Type B pancreatic cell (in vitro differentiated cells): ENCODE measurements around the gene AJAP1. TPM values are rescaled to one million over a fixed set of nuclear protein-coding genes. Genes with fewer than 3 reads are reported as not detected.

Experiments
- DNase-seq: peaks from one replicate; pipeline ENCODE4 v3.0.0; 2021; ENCODE audit warnings: mixed read lengths; ENCODE audit not compliant: unreplicated experiment; ENCODE audit errors: extremely low spot score
- H3K27ac Mint-ChIP-seq: 2 replicates; pipeline ENCODE4 v1.8.0; 2021; ENCODE audit warnings: mild to moderate bottlenecking, mixed read lengths
- H3K27me3 Mint-ChIP-seq: 2 replicates; pipeline ENCODE4 v1.8.0; 2021; ENCODE audit warnings: mixed read lengths
- H3K36me3 Mint-ChIP-seq: 2 replicates; pipeline ENCODE4 v1.8.0; 2021; ENCODE audit warnings: mixed read lengths
- H3K4me1 Mint-ChIP-seq: one replicate; pipeline ENCODE4 v1.8.0; 2021; ENCODE audit warnings: mixed read lengths; ENCODE audit not compliant: unreplicated experiment
- H3K4me3 Mint-ChIP-seq: 2 replicates; pipeline ENCODE4 v1.8.0; 2021; ENCODE audit warnings: mild to moderate bottlenecking, mixed read lengths
- H3K9me3 Mint-ChIP-seq: 2 replicates; pipeline ENCODE4 v1.8.0; 2021; ENCODE audit warnings: mixed read lengths
- CTCF ChIP-seq: fragments of 200-600 bp; sonication (generic); conservative IDR thresholded peaks from 2 replicates; pipeline ENCODE4 v1.5.0; 2021; ENCODE audit warnings: antibody characterized with exemption, mild to moderate bottlenecking
- total RNA-seq: library from RNA; stranded (reverse); gene quantifications from 2 replicates; pipeline ENCODE4 v1.2.1, GENCODE V29; 2021; ENCODE audit warnings: low replicate concordance

Gene AJAP1
- total RNA-seq, 1 donor from 2014 or later: 9.5 TPM

- H3K27me3 Mint-ChIP-seq: peaks cover 29% of the 10 kb centered on the region
- no peaks in the 10 kb centered on the region for H3K9me3 Mint-ChIP-seq
- no peaks in the 10 kb centered on the region for H3K36me3 Mint-ChIP-seq
- no peak overlapping the region for H3K4me3 Mint-ChIP-seq
- no peak for DNase-seq
- H3K27ac Mint-ChIP-seq: no peak overlapping the region
- no peaks in the 10 kb centered on the region for H3K4me1 Mint-ChIP-seq
- TF ChIP-seq CTCF: no peak
Observed at GRCh38 chr1:4797429-4797828, 143.0 kb downstream of the AJAP1 start.

- Mint-ChIP-seq H3K9me3 (no peaks in the 10 kb centered on the region), H3K4me3 (no peak overlapping the region), H3K27ac (no peak overlapping the region), H3K4me1 (no peaks in the 10 kb centered on the region), H3K36me3 (no peaks in the 10 kb centered on the region), H3K27me3 (peaks cover 58% of the 10 kb centered on the region)
- DNase-seq: no peak
- no peak for TF ChIP-seq CTCF
Observed at GRCh38 chr1:4801192-4801924, 146.9 kb downstream of the AJAP1 start.

GRCh38 chr1:4802024-4802423 lies 147.6 kb downstream of the AJAP1 start:
- no peak overlapping the region for H3K27ac Mint-ChIP-seq

GRCh38 chr1:4803335-4803734 lies 148.9 kb downstream of the AJAP1 start:
- no peak for DNase-seq
- Mint-ChIP-seq H3K9me3 (no peaks in the 10 kb centered on the region), H3K36me3 (no peaks in the 10 kb centered on the region), H3K27ac (no peak overlapping the region), H3K4me3 (no peak overlapping the region), H3K4me1 (no peaks in the 10 kb centered on the region), H3K27me3 (peaks cover 49% of the 10 kb centered on the region)
- TF ChIP-seq CTCF: no peak

More at GRCh38 chr1:4802024-4802423, 147.6 kb downstream of the AJAP1 start:
- Mint-ChIP-seq H3K4me1 (no peaks in the 10 kb centered on the region), H3K36me3 (no peaks in the 10 kb centered on the region), H3K9me3 (no peaks in the 10 kb centered on the region), H3K4me3 (no peak overlapping the region), H3K27me3 (peaks cover 54% of the 10 kb centered on the region)
- TF ChIP-seq CTCF: no peak
- no peak for DNase-seq

- Mint-ChIP-seq H3K4me3 (no peak overlapping the region), H3K4me1 (no peaks in the 10 kb centered on the region), H3K27ac (no peak overlapping the region), H3K27me3 (peaks cover 39% of the 10 kb centered on the region), H3K9me3 (no peaks in the 10 kb centered on the region), H3K36me3 (no peaks in the 10 kb centered on the region)
- DNase-seq: no peak
- TF ChIP-seq CTCF: no peak
Observed at GRCh38 chr1:4805987-4806386, 151.6 kb downstream of the AJAP1 start.

GRCh38 chr1:4820543-4820942 lies 166.1 kb downstream of the AJAP1 start:
- DNase-seq: no peak
- Mint-ChIP-seq H3K36me3 (no peaks in the 10 kb centered on the region), H3K27ac (no peak overlapping the region), H3K27me3 (peaks cover 3% of the 10 kb centered on the region), H3K4me1 (no peaks in the 10 kb centered on the region), H3K4me3 (no peak overlapping the region), H3K9me3 (peaks cover 12% of the 10 kb centered on the region)
- TF ChIP-seq CTCF: no peak
